Spleen (tissue), 11 donors: ENCODE measurements around the gene TKTL2. TPM values are rescaled to one million over a fixed set of nuclear protein-coding genes. Genes with fewer than 3 reads are reported as not detected.

Source experiments
- DNase-seq: peaks from one replicate; pipeline ENCODE4 v3.0.0-alpha.2; 2020
- H3K27ac ChIP-seq, 8 donors: fragments of 200-600 bp; sonication (generic) in 7 of 8; 1 replicate in 4 of 8; 2 replicates in 4 of 8; pipeline versions ENCODE4 v1.5.0 to v1.8.0; 2016 to 2021; ENCODE audit warnings: inconsistent platforms in 4 of 8, mild to moderate bottlenecking in 4 of 8, moderate library complexity in 1 of 8
- H3K27me3 ChIP-seq, 7 donors: fragments of 200-600 bp; sonication (generic) in 6 of 7; replicated peaks in 1 of 7; 1 replicate in 4 of 7; 2 replicates in 3 of 7; pipeline versions ENCODE4 v1.5.0 to v1.8.0; 2016 to 2021; ENCODE audit warnings: inconsistent platforms in 3 of 7, mild to moderate bottlenecking in 1 of 7
- H3K36me3 ChIP-seq, 6 donors: fragments of 200-600 bp; sonication (generic) in 5 of 6; 1 replicate in 4 of 6; 2 replicates in 2 of 6; pipeline versions ENCODE4 v1.5.0 to v1.8.0; 2016 to 2021; ENCODE audit warnings: inconsistent platforms in 2 of 6
- H3K4me1 ChIP-seq, 6 donors: fragments of 200-600 bp; sonication (generic) in 5 of 6; 1 replicate in 3 of 6; 2 replicates in 3 of 6; pipeline versions ENCODE4 v1.5.0 to v1.8.0; 2016 to 2021; ENCODE audit warnings: inconsistent platforms in 3 of 6
- H3K4me3 ChIP-seq, 8 donors: fragments of 200-600 bp; sonication (generic) in 7 of 8; 1 replicate in 4 of 8; 2 replicates in 4 of 8; pipeline versions ENCODE4 v1.5.0 to v1.8.0; 2016 to 2021; ENCODE audit warnings: inconsistent platforms in 4 of 8, mild to moderate bottlenecking in 4 of 8, moderate library complexity in 2 of 8
- H3K9me3 ChIP-seq, 8 donors: fragments of 200-600 bp; sonication (generic) in 7 of 8; 1 replicate in 4 of 8; 2 replicates in 4 of 8; pipeline versions ENCODE4 v1.5.0 to v1.8.0; 2016 to 2021; ENCODE audit warnings: inconsistent platforms in 4 of 8
- CTCF ChIP-seq, 11 experiments: fragments of 200-600 bp in 7 of 11; fragments of 450-650 bp in 4 of 11; sonication (generic) in 4 of 11; IDR thresholded peaks in 8 of 11; conservative IDR thresholded peaks in 3 of 11; 1 replicate in 7 of 11; 2 replicates in 4 of 11; pipeline versions ENCODE4 v1.4.0 to v1.8.0; 2016 to 2021; ENCODE audit warnings: antibody characterized with exemption in 11 of 11, inconsistent platforms in 4 of 11, mild to moderate bottlenecking in 1 of 11
- POLR2A ChIP-seq, 3 donors: fragments of 450-650 bp; IDR thresholded peaks; one replicate each; pipeline ENCODE4 v1.5.1; 2017; ENCODE audit warnings: antibody characterized with exemption in 3 of 3, mild to moderate bottlenecking in 1 of 3
- POLR2AphosphoS5 ChIP-seq, 3 donors: sonication (generic); formaldehyde crosslinking; IDR thresholded peaks; one replicate each; pipeline ENCODE4 v1.5.1; 2017; ENCODE audit warnings: antibody characterized with exemption in 3 of 3
- WGBS, 5 donors: extraction: QIAGEN DNeasy Blood & Tissue Kit in 3 of 5; methylation state at CpG; one replicate each; pipeline versions ENCODE4 v1.1.5 to v1.1.7; 2013 to 2018; 5-methylcytosine and 5-hydroxymethylcytosine counted together
- intact Hi-C: fragments of 100-400 bp; cut with DNase I; formaldehyde crosslinking; loops from one replicate; pipeline ENCODE4 v1.15.0; 2023; ENCODE audit warnings: low total_unique reads
- polyA plus RNA-seq, 3 donors: library from polyadenylated mRNA; stranded (reverse); fragments of 200-250 nt; gene quantifications; one replicate each; pipeline ENCODE4 v1.2.1, GENCODE V29; 2013
- total RNA-seq, 7 donors: library from RNA; depleted of rRNA in 3 of 7; stranded (reverse); fragments of >200 nt in 3 of 7; fragmentation: NEBNext Ultra II Directional in 4 of 7; extraction: Animal tissue kit (Norgen Biotek cat#: 25700) in 4 of 7; gene quantifications; one replicate each; pipeline versions ENCODE4 v1.1.0 to v1.2.1, GENCODE V29; 2016 to 2021
- donor health status: healthy with polysubstance abuse.
- donor health status: DM: no; HTN: no; CAD: no; lungs with moderate emphysema.
- donor health status: DM: no; HTN: no; CAD: no.
- donor health status: Bipolar disorder and iron deficiency.
- donor health status: healthy.
- donor health status: DM: no; HTN: no; CAD: no.
- donor health status: DM: yes; HTN: yes; CAD: no.

Gene TKTL2
- total and polyA plus RNA-seq, 10 donors, result 0.06 to 0.60 (median 0.35) TPM; not detected in 2

GRCh38 chr4:163473130-163473529 is 424 bp downstream of the TKTL2 start:
- Histone ChIP-seq H3K4me1 (no peaks in the 10 kb centered on the region), H3K27me3 (no peaks in the 10 kb centered on the region), H3K9me3 (no peaks in the 10 kb centered on the region), H3K27ac (no peak overlapping the region), H3K36me3 (no peaks in the 10 kb centered on the region), H3K4me3 (no peak overlapping the region)
- TF ChIP-seq CTCF (IDR thresholded peaks at IDR 0.05 in 8 of 11, conservative IDR thresholded peaks at IDR 0.05 in 3 of 11) (no peak), POLR2AphosphoS5 (IDR thresholded peaks at IDR 0.05) (no peak), POLR2A (IDR thresholded peaks at IDR 0.05) (no peak)
- 87 to 94% (median 94%) methylated on average over 12 to 14 of the region's 14 CpGs for WGBS, 5 donors
- intact Hi-C loops, result no loop called here
- no peak for DNase-seq

GRCh38 chr4:163470391-163470790 is 3.2 kb downstream of the TKTL2 start:
- Histone ChIP-seq H3K27me3 (no peaks in the 10 kb centered on the region), H3K36me3 (no peaks in the 10 kb centered on the region), H3K4me1 (no peaks in the 10 kb centered on the region), H3K4me3 (no peak overlapping the region), H3K27ac (no peak overlapping the region), H3K9me3 (no peaks in the 10 kb centered on the region)
- no peak for DNase-seq
- WGBS, 5 donors, result 44 to 69% (median 62%) methylated on average over 3 of the region's 3 CpGs
- TF ChIP-seq POLR2AphosphoS5 (IDR thresholded peaks at IDR 0.05) (no peak), POLR2A (IDR thresholded peaks at IDR 0.05) (no peak)
- intact Hi-C loops, result no loop called here

GRCh38 chr4:163467082-163467770 is 6.3 kb downstream of the TKTL2 start:
- no peak for TF ChIP-seq CTCF (IDR thresholded peaks at IDR 0.05 in 8 of 11, conservative IDR thresholded peaks at IDR 0.05 in 3 of 11)
- TF ChIP-seq POLR2AphosphoS5 (IDR thresholded peaks at IDR 0.05), result no peak
- TF ChIP-seq POLR2A (IDR thresholded peaks at IDR 0.05), result no peak
- Histone ChIP-seq H3K27ac (no peak overlapping the region), H3K36me3 (no peaks in the 10 kb centered on the region), H3K27me3 (peaks cover 0 to 4% (median 0%) of the 10 kb centered on the region in 7 donors), H3K4me1 (no peaks in the 10 kb centered on the region), H3K9me3 (no peaks in the 10 kb centered on the region), H3K4me3 (no peak overlapping the region)
- DNase-seq, result no peak
- intact Hi-C loops, result no loop called here
- WGBS, 5 donors, result 81 to 95% (median 87%) methylated on average over 4 of the region's 4 CpGs

GRCh38 chr4:163462556-163462955 is 11.0 kb downstream of the TKTL2 start:
- WGBS, 5 donors, result 87 to 92% (median 89%) methylated on average over 5 of the region's 5 CpGs
- Histone ChIP-seq H3K27ac (no peak overlapping the region), H3K36me3 (no peaks in the 10 kb centered on the region), H3K4me3 (no peak overlapping the region), H3K27me3 (peaks cover 0 to 5% (median 0%) of the 10 kb centered on the region in 7 donors), H3K4me1 (no peaks in the 10 kb centered on the region), H3K9me3 (no peaks in the 10 kb centered on the region)
- intact Hi-C loops, result no loop called here
- TF ChIP-seq POLR2A (IDR thresholded peaks at IDR 0.05), result no peak
- TF ChIP-seq CTCF (IDR thresholded peaks at IDR 0.05 in 8 of 11, conservative IDR thresholded peaks at IDR 0.05 in 3 of 11), result no peak
- no peak for DNase-seq
